ENCODE measurements around the gene TSGA10IP. TPM values are rescaled to one million over a fixed set of nuclear protein-coding genes. Genes with fewer than 3 reads are reported as not detected.

TSGA10IP gene
- total and polyA plus RNA-seq, 11 donors, result 0.51 TPM; not detected in 10

DNA sequence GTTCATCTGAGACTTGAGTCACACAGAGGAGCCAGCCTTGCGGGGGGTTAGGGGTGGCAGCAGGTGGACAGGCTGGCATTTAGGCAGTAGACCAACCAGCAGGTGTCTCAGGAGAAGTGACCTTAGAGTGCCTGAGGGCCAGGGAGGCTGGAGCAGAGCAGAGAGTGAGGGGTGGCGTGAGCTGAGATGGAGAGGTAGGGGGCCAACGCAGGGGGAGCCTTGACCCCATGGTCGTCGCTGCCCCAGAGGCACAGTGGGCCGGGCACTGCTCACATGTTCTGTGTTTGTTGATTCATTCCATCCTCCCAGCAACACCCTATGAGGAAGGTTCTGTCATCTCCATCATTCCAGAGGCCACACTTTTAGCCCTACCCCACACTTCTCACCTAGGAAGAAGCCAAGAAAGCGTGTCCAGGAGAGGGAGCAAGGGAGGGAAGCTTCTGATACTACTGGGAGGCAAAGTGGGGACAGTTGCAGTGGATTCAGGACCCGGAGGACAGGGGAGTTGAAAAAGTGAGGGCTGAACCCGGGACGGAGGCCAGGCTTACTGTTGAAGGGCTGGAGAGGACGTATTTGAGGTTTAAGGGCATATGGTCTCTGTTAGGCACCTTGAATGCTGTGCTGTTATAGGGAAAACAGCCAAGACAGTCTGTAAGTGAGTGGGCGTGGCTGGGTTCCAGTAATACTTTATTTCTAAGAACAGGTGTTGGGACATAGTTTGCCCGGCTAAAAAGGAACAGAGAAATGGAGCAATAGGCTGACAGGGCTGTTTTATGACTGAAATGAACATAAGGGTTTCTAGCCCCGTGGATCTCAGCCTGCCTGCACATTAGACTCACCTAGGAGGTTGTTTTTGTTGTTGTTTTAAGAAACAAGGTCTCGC, 23.6 kb downstream of the TSGA10IP start:
- Histone ChIP-seq H3K27ac (no peak overlapping the region), H3K4me3 (no peak overlapping the region), H3K9me3 (no peaks in the 10 kb centered on the region), H3K4me1 (peaks cover 0 to 6% (median 5%) of the 10 kb centered on the region in 12 donors), H3K36me3 (peaks cover 7 to 89% (median 80%) of the 10 kb centered on the region in 9 donors), H3K27me3 (no peaks in the 10 kb centered on the region)
- DNase-seq (no peak), ATAC-seq (peak in 1 of 4 donors; percentile 7)
- TF ChIP-seq POLR2A (IDR thresholded peaks at IDR 0.05), result no peak
- TF ChIP-seq, protein P1, sequence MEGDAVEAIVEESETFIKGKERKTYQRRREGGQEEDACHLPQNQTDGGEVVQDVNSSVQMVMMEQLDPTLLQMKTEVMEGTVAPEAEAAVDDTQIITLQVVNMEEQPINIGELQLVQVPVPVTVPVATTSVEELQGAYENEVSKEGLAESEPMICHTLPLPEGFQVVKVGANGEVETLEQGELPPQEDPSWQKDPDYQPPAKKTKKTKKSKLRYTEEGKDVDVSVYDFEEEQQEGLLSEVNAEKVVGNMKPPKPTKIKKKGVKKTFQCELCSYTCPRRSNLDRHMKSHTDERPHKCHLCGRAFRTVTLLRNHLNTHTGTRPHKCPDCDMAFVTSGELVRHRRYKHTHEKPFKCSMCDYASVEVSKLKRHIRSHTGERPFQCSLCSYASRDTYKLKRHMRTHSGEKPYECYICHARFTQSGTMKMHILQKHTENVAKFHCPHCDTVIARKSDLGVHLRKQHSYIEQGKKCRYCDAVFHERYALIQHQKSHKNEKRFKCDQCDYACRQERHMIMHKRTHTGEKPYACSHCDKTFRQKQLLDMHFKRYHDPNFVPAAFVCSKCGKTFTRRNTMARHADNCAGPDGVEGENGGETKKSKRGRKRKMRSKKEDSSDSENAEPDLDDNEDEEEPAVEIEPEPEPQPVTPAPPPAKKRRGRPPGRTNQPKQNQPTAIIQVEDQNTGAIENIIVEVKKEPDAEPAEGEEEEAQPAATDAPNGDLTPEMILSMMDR (IDR thresholded peaks at IDR 0.05), result no peak
- 83 to 88% (median 87%) methylated on average over 14 to 15 of the region's 15 CpGs for WGBS, 4 donors
- intact Hi-C loops (cut with DNase I), result no loop called here

DNA sequence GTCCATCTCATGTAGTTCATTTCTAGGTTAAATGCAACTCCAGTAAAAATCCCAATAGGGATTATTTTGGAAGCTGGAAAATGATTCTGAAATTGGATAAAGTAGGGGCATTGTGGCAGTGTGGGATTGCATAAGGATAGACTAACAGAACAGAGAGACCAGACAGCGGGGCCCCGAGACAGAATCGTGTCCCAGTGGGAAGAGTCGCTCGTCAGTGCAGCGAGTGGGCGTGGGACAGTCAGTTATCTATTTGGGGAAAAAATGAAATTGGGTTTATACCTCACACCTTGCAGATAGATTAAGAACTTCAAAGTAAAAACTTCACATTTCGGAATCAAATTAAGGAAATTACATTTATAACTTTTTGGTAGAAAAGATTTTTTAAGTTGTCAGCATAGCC, 26.8 kb downstream of the TSGA10IP start:
- Histone ChIP-seq H3K4me3 (no peak overlapping the region), H3K27me3 (no peaks in the 10 kb centered on the region), H3K36me3 (peaks cover 3 to 80% (median 64%) of the 10 kb centered on the region in 9 donors), H3K9me3 (no peaks in the 10 kb centered on the region), H3K27ac (no peak overlapping the region), H3K4me1 (no peaks in the 10 kb centered on the region)
- TF ChIP-seq, protein P1 (IDR thresholded peaks at IDR 0.05), result no peak
- no peak for TF ChIP-seq POLR2A (IDR thresholded peaks at IDR 0.05)
- WGBS, 4 donors, result 91 to 94% (median 93%) methylated on average over 8 of the region's 8 CpGs
- ATAC-seq (no peak), DNase-seq (no peak)
- intact Hi-C loops (cut with DNase I), result no loop called here

DNA sequence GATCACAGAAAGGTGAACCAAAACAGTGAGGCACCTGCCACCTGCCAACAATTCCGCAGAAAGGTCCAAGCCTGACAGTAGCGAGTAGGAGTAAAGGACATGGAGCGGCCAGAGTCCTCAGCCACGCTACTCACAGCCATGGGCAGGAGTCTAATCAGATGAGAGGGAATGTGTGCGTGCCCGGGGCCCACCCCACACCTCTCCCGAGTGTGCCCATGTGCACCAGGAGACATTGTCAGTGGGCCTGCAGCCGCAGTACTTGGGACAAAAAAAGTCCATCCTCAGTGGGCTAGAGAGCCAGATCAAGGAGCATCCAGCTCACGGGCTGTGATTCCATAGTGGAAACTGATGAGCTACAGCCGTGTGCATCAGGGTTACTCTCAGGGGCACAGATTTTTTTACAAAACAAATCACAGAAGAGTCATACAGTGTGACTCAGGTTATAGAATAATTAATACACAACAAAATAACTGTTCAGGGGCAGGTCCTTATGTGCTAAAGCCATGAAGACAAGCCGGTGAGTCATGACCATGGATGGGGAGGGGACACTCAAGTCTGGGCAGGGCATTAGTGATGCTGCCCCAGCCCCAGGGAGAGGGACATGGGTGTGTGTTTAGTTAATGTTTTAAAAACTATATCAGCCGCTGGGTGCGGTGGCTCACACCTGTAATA, 28.3 kb downstream of the TSGA10IP start:
- no peaks in the 10 kb centered on the region for H3K27me3 ChIP-seq
- DNase-seq (no peak), ATAC-seq (no peak)
- peaks cover 0 to 80% (median 64%) of the 10 kb centered on the region in 9 donors for H3K36me3 ChIP-seq
- H3K4me3 ChIP-seq, result no peak overlapping the region
- WGBS, 4 donors, result 87 to 96% (median 94%) methylated on average over 8 to 13 of the region's 13 CpGs
- no peak overlapping the region for H3K27ac ChIP-seq
- TF ChIP-seq, protein P1 (IDR thresholded peaks at IDR 0.05), result no peak
- TF ChIP-seq POLR2A (IDR thresholded peaks at IDR 0.05), result no peak
- H3K9me3 ChIP-seq, result no peaks in the 10 kb centered on the region
- intact Hi-C loops (cut with DNase I), result no loop called here
- H3K4me1 ChIP-seq, result no peaks in the 10 kb centered on the region

DNA sequence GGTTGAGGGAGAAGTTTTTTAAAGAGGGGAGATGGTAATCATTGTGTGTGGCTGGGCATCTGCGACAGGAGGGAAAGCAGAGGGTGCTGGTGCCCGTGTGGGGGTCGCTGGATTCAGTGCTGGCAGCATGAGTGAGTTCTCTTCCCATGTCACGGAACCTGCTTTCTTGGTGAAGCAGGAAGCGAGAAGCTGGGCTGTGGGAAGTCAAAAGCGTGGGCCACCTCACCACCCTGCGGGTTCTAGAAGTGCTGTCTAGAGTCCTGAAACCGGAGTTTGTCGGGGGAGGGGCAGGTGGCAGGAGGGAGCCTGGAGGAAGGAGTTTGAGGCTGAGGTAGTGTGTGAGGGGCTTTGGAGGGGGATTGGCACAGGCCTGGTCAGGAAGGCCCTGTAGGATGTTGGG, 30.5 kb downstream of the TSGA10IP start:
- no peaks in the 10 kb centered on the region for H3K9me3 ChIP-seq
- no peaks in the 10 kb centered on the region for H3K27me3 ChIP-seq
- no peak for DNase-seq
- no peak overlapping the region for H3K27ac ChIP-seq
- TF ChIP-seq POLR2A (IDR thresholded peaks at IDR 0.05), result no peak
- TF ChIP-seq, protein P1 (IDR thresholded peaks at IDR 0.05), result no peak
- WGBS, 4 donors, result 92 to 97% (median 94%) methylated on average over 9 of the region's 9 CpGs
- intact Hi-C loops (cut with DNase I), result no loop called here
- H3K36me3 ChIP-seq, result peaks cover 0 to 77% (median 58%) of the 10 kb centered on the region in 9 donors
- no peak for ATAC-seq
- H3K4me1 ChIP-seq, result no peaks in the 10 kb centered on the region
- no peak overlapping the region for H3K4me3 ChIP-seq

Measured in heart left ventricle (tissue), 16 donors.